Activated CD8-positive, alpha-beta memory T cell treated with anti-CD3 and anti-CD28 coated beads for 36 hours (primary cell): ENCODE data around the gene DRAXIN. TPM values are rescaled to one million over a fixed set of nuclear protein-coding genes. Genes with fewer than 3 reads are reported as not detected.

Experiments used
- CTCF ChIA-PET: fragments of 350-600 bp; sonication (Branson Sonifier 250); formaldehyde crosslinking; loops from one replicate; lab custom pipeline; 2021; ENCODE audit warnings: antibody characterized with exemption; lab: Charles Lee
- POLR2A ChIA-PET: fragments of 350-600 bp; sonication (Branson Sonifier 250); formaldehyde crosslinking; loops from one replicate; lab custom pipeline; 2021; ENCODE audit warnings: antibody characterized with exemption; lab: Charles Lee
- total RNA-seq, 2 experiments: library from RNA; stranded (reverse); gene quantifications; one replicate each; pipeline ENCODE4 v1.2.3, GENCODE V29; 2021

Gene DRAXIN
- total RNA-seq, 2 experiments from 2014 or later: 0.06 to 0.08 TPM

- ChIA-PET POLR2A (interaction anchor here (0.7 kb wide), 1 partner anchor 281 kb away, joined by 4 read pairs; no protein-coding TSS in a partner anchor), CTCF (interaction anchor here (0.6 to 1.2 kb wide), 2 partner anchors 52 to 657 kb away, joined by 3 read pairs; no protein-coding TSS in a partner anchor)
Measured at GRCh38 chr1:11697188-11697892, 5.8 kb downstream of the DRAXIN start.

DNA sequence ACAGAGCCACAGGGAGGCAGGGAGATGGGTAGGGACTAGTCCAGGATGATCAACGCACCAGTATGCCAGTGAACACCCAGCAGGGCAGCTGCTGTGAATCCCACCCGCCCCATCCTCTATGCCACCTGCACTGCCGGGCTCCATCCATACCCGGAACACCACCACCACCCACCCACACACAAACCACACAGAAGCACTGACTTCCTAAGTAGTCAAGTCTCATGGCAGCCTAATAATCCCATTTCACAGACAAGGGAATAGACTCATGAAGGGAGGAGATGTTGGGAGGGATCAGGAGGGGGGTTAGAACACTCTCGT is 6.3 kb downstream of the DRAXIN start:
- ChIA-PET POLR2A (no interaction called here), CTCF (interaction anchor here (1.2 kb wide), 1 partner anchor 52 kb away, joined by 3 read pairs; no protein-coding TSS in a partner anchor)

GRCh38 chr1:11700601-11701467 is 9.3 kb downstream of the DRAXIN start:
- ChIA-PET CTCF (interaction anchor here (1.0 to 1.2 kb wide), 2 partner anchors 12 to 19 kb away, joined by 3 read pairs; no protein-coding TSS in a partner anchor), POLR2A (no interaction called here)

DNA sequence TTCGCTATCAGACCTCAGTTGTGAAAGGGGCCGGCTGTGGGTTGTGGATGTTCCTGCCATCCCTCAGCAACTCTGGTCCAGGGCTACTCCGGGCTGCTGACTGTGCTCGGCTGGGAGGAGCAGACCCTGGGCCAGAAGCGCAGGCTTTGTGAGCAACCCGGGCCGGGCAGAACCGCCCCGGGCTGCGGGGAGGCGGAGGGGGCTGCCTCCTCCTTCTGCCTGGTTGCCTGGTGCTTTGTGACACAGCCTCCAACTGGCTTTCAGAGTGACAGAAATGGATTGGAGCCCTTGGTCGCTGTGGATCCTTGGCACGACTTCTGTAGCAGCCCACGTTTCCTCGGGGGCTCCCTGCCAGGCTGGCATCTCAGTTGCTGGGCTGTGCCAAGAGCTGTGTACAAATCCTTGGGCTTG is 10.0 kb downstream of the DRAXIN start:
- POLR2A ChIA-PET: no interaction called here
- CTCF ChIA-PET: no interaction called here

- CTCF ChIA-PET: no interaction called here
- POLR2A ChIA-PET: no interaction called here
Measured at GRCh38 chr1:11701981-11702803, 10.7 kb downstream of the DRAXIN start.

DNA sequence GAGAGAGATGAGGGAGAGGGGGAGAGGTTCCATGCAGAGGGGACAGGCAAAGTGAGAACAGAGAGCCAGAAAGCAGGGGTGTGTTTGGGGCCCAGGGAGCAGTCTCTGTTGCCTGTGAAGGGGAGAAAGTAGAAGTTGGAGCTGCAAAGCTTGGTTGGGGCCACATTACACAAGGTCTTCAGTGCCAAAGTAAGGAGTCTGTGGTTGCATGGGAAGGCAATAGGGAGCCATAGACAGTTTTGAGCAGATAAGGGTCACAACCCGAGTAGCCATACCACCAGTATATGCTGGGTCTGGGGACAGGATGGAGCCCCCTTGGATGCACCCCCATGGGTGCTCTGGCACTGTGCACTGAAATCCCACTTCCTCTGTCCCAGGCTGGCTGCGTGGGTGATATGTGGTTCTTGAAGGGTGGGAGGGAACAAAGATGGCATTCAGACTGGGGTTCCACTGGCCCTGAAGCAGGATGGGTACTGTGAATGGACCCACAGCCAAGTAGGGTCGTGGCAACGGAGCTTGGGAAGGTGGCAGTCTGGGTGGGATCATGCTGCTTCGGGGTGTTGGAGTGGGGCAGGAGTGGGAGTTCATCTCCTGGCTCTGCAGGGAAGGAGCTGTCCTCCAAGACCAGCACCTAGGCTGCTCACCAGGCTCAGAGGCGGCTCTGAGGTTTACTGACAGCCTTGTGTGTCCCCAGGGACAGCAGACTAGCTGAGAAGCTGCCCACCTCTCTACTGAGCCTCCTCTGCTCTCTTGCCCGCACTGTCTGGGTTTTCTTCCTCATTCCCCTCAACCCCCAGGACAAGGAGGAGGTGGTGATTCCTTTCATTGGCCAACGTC is 12.1 kb downstream of the DRAXIN start:
- ChIA-PET POLR2A (no interaction called here), CTCF (no interaction called here)

- ChIA-PET CTCF (no interaction called here), POLR2A (no interaction called here)
Measured at GRCh38 chr1:11704194-11704529, 12.7 kb downstream of the DRAXIN start.

DNA sequence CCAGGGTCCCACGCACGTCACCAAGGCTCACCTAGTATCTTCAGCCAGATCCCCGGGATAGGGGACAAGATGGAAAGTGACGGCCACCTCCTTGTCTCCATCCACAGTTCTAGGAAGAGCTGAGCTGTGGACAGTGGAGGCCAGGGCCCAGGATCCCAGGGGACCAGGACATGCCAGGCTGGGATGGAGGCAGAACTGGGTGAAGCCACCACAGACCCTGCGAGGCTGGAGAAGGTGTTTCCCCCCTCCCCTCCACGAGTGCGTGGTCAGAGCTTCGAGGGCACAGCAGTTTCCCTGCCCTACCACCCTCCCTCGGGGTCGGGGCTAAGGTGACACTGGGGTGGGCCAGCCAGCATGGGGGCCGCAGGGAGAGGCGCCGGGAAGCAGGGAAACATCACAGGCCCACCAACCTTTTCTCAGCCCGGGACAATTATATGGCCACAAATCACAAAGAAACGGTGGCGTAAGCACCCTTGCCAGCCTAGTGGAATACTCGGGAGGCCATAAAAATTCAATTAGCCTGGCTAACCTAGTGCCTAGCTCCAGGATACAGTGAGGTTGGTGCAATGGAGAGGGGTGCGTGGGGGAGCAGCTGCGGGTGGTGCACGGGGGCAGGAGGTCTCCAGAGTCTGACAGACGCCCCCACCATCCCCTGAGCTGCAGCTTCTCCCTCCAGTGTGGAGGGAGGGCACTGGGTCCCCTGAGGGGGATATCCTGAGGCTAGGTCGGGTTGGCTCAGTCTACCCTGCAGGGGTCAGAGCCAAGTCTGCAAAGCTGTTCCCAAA is 13.4 kb downstream of the DRAXIN start:
- POLR2A ChIA-PET: no interaction called here
- CTCF ChIA-PET: interaction anchor here (1.1 kb wide), 1 partner anchor 58 kb away, joined by 3 read pairs; no protein-coding TSS in a partner anchor

DNA sequence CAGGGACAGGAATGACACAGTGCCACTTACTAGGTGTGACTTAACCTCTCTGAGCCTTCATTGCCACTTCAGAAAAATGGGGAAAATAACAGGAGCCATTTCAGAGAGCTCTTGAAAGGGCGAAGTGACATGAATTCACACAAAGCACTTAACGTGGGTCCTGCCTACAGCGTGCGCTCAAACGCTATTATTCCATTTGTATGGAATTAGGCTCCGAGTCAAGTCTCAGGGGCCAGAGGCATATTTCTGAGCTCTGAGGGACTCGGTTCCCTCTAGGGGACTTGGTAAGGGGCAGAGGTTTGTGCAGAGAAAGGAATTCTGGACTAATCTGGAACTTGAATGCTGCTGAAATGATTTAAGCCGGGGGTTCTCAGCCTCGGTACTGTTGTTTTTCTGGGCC is 14.1 kb downstream of the DRAXIN start:
- CTCF ChIA-PET: interaction anchor here (0.6 to 1.1 kb wide), 2 partner anchors 59 to 141 kb away, joined by 3 read pairs; no protein-coding TSS in a partner anchor

DNA sequence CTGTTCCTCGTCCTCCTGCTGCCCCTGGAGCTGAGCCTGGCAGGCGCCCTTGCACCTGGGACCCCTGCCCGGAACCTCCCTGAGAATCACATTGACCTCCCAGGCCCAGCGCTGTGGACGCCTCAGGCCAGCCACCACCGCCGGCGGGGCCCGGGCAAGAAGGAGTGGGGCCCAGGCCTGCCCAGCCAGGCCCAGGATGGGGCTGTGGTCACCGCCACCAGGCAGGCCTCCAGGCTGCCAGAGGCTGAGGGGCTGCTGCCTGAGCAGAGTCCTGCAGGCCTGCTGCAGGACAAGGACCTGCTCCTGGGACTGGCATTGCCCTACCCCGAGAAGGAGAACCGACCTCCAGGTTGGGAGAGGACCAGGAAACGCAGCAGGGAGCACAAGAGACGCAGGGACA is 14.8 kb downstream of the DRAXIN start:
- ChIA-PET POLR2A (no interaction called here), CTCF (interaction anchor here (0.6 kb wide), 1 partner anchor 28 kb away, joined by 4 read pairs; no protein-coding TSS in a partner anchor)

More for the DNA sequence above, 14.1 kb downstream of the DRAXIN start:
- POLR2A ChIA-PET: no interaction called here

- ChIA-PET CTCF (interaction anchor here (2.2 kb wide), 1 partner anchor 12 kb away, joined by 9 read pairs; no protein-coding TSS in a partner anchor), POLR2A (no interaction called here)
Measured at GRCh38 chr1:11707621-11708276, 16.2 kb downstream of the DRAXIN start.

DNA sequence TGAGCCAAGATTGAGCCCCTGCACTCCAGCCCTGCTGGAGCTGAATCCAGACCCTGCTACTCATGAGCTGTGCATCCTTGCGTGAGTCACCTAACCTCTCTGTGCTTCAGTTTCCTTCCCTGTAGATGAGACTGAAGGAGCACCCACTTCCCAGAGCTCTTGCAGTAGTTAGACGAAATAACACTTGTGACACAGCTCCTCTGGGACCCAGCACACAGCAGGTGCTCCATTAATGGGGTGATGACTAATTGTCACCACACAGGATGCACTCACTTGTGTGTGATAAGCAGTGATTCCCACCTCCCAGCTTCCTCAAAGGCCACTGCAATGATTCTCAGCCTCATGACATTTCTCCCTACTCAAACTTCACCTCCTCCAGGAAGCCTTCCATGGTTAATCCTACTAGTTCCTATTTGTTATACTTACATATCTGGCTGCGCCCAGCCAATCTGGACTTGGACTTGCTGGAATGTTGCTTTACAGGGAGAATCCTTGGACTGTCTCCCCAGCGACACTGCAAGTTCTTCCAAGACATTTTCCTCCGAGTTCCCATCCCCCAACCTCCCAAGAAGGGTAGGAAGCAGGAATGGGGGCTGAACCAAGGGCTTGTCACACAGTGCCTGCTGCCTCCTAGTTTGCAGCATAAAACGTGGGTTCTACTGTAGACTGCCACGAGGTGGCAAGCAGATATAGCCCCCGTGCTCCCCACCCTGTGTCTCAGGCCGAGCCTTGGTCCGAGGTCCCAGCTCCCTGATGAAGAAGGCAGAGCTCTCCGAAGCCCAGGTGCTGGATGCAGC is 17.2 kb downstream of the DRAXIN start:
- CTCF ChIA-PET: interaction anchor here (2.2 kb wide), 1 partner anchor 11 kb away, joined by 9 read pairs; no protein-coding TSS in a partner anchor
- POLR2A ChIA-PET: no interaction called here

DNA sequence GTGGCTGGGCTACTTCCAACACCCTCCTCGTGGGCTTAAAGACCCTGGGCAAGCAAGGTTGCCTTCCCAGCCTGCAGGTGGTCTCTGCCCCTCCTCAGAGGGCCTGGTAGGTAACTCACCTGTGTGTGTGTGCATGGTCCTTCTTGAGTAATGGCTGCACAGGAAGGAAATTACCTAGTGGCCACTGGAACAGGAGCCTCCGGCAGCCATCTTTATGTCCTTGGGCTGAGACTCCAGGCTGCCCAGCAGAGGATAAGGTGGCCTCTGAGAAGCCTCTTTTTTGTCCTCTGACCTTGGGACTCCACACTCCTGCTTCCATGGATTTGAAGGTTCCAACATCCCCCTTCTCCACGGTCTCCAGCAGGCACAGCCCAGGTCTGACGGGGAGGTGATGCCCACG is 20.0 kb downstream of the DRAXIN start:
- POLR2A ChIA-PET: no interaction called here
- CTCF ChIA-PET: interaction anchor here (0.6 to 1.2 kb wide), 4 partner anchors 8 to 450 kb away, joined by 3 read pairs; no protein-coding TSS in a partner anchor

GRCh38 chr1:11712285-11712684 is 20.8 kb downstream of the DRAXIN start:
- CTCF ChIA-PET: no interaction called here
- POLR2A ChIA-PET: no interaction called here

- ChIA-PET CTCF (interaction anchor here (1.5 kb wide), 1 partner anchor 63 kb away, joined by 5 read pairs; no protein-coding TSS in a partner anchor), POLR2A (no interaction called here)
Measured at GRCh38 chr1:11713095-11713494, 21.6 kb downstream of the DRAXIN start.
